IMR-90 (cell line): Measurements from ENCODE around the gene UBE2D4. TPM values are rescaled to one million over a fixed set of nuclear protein-coding genes. Genes with fewer than 3 reads are reported as not detected.

Experiments used
- ATAC-seq: fragments of 200-7000 bp; cut with Tn5 transposase; 2 replicates; pipeline ENCODE4 v1.9.1; 2020; ENCODE audit warnings: low read depth, mild to moderate bottlenecking, moderate library complexity
- BruUV-seq: library from RNA; stranded (reverse); fragments of 400-500 nt; replicated peaks from 2 replicates; lab custom pipeline; 2021; lab: Mats Ljungman, UMichigan
- CTCF ChIA-PET: fragments of 300-600 bp; formaldehyde crosslinking; extraction: SDS; loops from one replicate; lab custom pipeline; 2021; ENCODE audit warnings: antibody characterized with exemption; lab: Yijun Ruan, JAX
- POLR2A ChIA-PET: fragments of 300-600 bp; sonication (Branson Sonifier 250); formaldehyde crosslinking; loops from one replicate; lab custom pipeline; 2022; ENCODE audit warnings: antibody characterized with exemption; ENCODE audit not compliant: unreplicated experiment; lab: Charles Lee
- DNase-seq: peaks from one replicate; pipeline ENCODE4 v3.0.0; 2013
- H2AFZ ChIP-seq: replicated peaks from 2 replicates; pipeline ENCODE3; 2013; ENCODE audit warnings: low read length, mild to moderate bottlenecking; ENCODE audit not compliant: poor library complexity
- H2AK5ac ChIP-seq: 2 replicates; pipeline ENCODE4 v1.6.1; 2013; ENCODE audit warnings: low read depth, low read length, inconsistent platforms
- H2AK9ac ChIP-seq: replicated peaks from 2 replicates; pipeline ENCODE3; 2013; ENCODE audit warnings: mild to moderate bottlenecking, low read depth, low read length, moderate library complexity; ENCODE audit not compliant: poor library complexity
- H2BK120ac ChIP-seq: 2 replicates; pipeline ENCODE4 v1.6.1; 2013; ENCODE audit warnings: low read depth, low read length, inconsistent platforms
- H2BK15ac ChIP-seq: 3 replicates; pipeline ENCODE4 v1.6.1; 2013; ENCODE audit warnings: low read depth, low read length, inconsistent platforms
- H2BK20ac ChIP-seq: 2 replicates; pipeline ENCODE4 v1.6.1; 2013; ENCODE audit warnings: low read depth, mild to moderate bottlenecking, inconsistent platforms, low read length, moderate library complexity
- H2BK5ac ChIP-seq: 2 replicates; pipeline ENCODE4 v1.6.1; 2013; ENCODE audit warnings: mild to moderate bottlenecking, low read depth, low read length, inconsistent platforms; ENCODE audit not compliant: poor library complexity, severe bottlenecking
- H3K14ac ChIP-seq: replicated peaks from 2 replicates; pipeline ENCODE4 v1.6.1; 2013; ENCODE audit warnings: low read depth, low read length, inconsistent platforms
- H3K18ac ChIP-seq: 2 replicates; pipeline ENCODE4 v1.6.1; 2013; ENCODE audit warnings: low read depth, low read length, control low read depth
- H3K23ac ChIP-seq: 2 replicates; pipeline ENCODE4 v1.6.1; 2013; ENCODE audit warnings: low read depth, low read length, inconsistent platforms
- H3K27ac ChIP-seq: 2 replicates; pipeline ENCODE4 v1.5.1; 2013; ENCODE audit warnings: mild to moderate bottlenecking, control low read depth, low read length; ENCODE audit not compliant: insufficient read depth
- H3K27me3 ChIP-seq: 2 replicates; pipeline ENCODE4 v1.6.1; 2013; ENCODE audit warnings: low read length; ENCODE audit not compliant: control insufficient read depth, insufficient read depth
- H3K36me3 ChIP-seq: 2 replicates; pipeline ENCODE4 v1.6.1; 2013; ENCODE audit warnings: low read length, mixed read lengths; ENCODE audit not compliant: control insufficient read depth, insufficient read depth
- H3K4ac ChIP-seq: 2 replicates; pipeline ENCODE4 v1.6.1; 2013; ENCODE audit warnings: low read depth, low read length, inconsistent platforms
- H3K4me1 ChIP-seq: 2 replicates; pipeline ENCODE4 v1.6.1; 2013; ENCODE audit warnings: low read length, mixed read lengths; ENCODE audit not compliant: control insufficient read depth, insufficient read depth
- H3K4me2 ChIP-seq: 2 replicates; pipeline ENCODE4 v1.6.1; 2013; ENCODE audit warnings: low read depth, mild to moderate bottlenecking, control low read depth, low read length, moderate library complexity
- H3K4me3 ChIP-seq: 2 replicates; pipeline ENCODE4 v1.5.1; 2013; ENCODE audit warnings: low read depth, mild to moderate bottlenecking, control low read depth, low read length, moderate library complexity; ENCODE audit not compliant: insufficient read depth
- H3K56ac ChIP-seq: 2 replicates; pipeline ENCODE4 v1.6.1; 2013; ENCODE audit warnings: low read length, inconsistent platforms; ENCODE audit not compliant: insufficient read depth; ENCODE audit errors: extremely low read depth
- H3K79me1 ChIP-seq, 2 experiments: 2 replicates each; pipeline ENCODE4 v1.6.1; 2013; ENCODE audit warnings: low read length in 2 of 2, inconsistent platforms in 1 of 2, low read depth in 1 of 2
- H3K9ac ChIP-seq: 2 replicates; pipeline ENCODE4 v1.6.1; 2013; ENCODE audit warnings: low read depth, low read length, control low read depth
- H3K9me1 ChIP-seq: 2 replicates; pipeline ENCODE4 v1.6.1; 2013; ENCODE audit warnings: low read length, inconsistent platforms; ENCODE audit not compliant: insufficient read depth
- H3K9me3 ChIP-seq: 2 replicates; pipeline ENCODE4 v1.6.1; 2013; ENCODE audit warnings: low read length; ENCODE audit not compliant: control insufficient read depth, insufficient read depth
- H4K20me1 ChIP-seq: 2 replicates; pipeline ENCODE4 v1.6.1; 2013; ENCODE audit warnings: low read length, inconsistent platforms; ENCODE audit not compliant: insufficient read depth
- H4K5ac ChIP-seq: 2 replicates; pipeline ENCODE4 v1.6.1; 2013; ENCODE audit warnings: mild to moderate bottlenecking, low read depth, low read length, control low read depth
- H4K8ac ChIP-seq, 2 experiments: 2 replicates each; pipeline ENCODE4 v1.6.1; 2013; ENCODE audit warnings: low read depth in 2 of 2, low read length in 2 of 2, control low read depth in 1 of 2, inconsistent platforms in 1 of 2
- H4K91ac ChIP-seq: 2 replicates; pipeline ENCODE4 v1.6.1; 2013; ENCODE audit warnings: low read depth, low read length, inconsistent platforms; ENCODE audit not compliant: insufficient read depth
- BHLHE40 ChIP-seq: fragments of 150-350 bp; IDR thresholded peaks from 2 replicates; pipeline ENCODE4 v1.6.1; 2016; ENCODE audit warnings: mild to moderate bottlenecking, low read depth, low read length
- CEBPB ChIP-seq: IDR thresholded peaks from 2 replicates; pipeline ENCODE4 v1.6.1; 2012; ENCODE audit warnings: low read depth, low read length, improper control_type of control experiment
- CHD1 ChIP-seq: IDR thresholded peaks from 2 replicates; pipeline ENCODE4 v1.6.1; 2012; ENCODE audit warnings: low read depth, low read length, improper control_type of control experiment
- CTCF ChIP-seq: conservative IDR thresholded peaks from 2 replicates; pipeline ENCODE4 v1.5.1; 2012; ENCODE audit warnings: mild to moderate bottlenecking, low read depth, low read length, improper control_type of control experiment
- FOS ChIP-seq: fragments of 150-350 bp; IDR thresholded peaks from 2 replicates; pipeline ENCODE4 v1.6.1; 2016; ENCODE audit warnings: low read depth, low read length
- MAFK ChIP-seq: IDR thresholded peaks from 2 replicates; pipeline ENCODE4 v1.6.1; 2012; ENCODE audit warnings: low read depth, low read length, improper control_type of control experiment
- MAZ ChIP-seq: IDR thresholded peaks from 2 replicates; pipeline ENCODE4 v1.6.1; 2012; ENCODE audit warnings: low read depth, mild to moderate bottlenecking, low read length, improper control_type of control experiment, moderate library complexity, borderline replicate concordance
- MXI1 ChIP-seq: IDR thresholded peaks from 2 replicates; pipeline ENCODE4 v1.6.1; 2012; ENCODE audit warnings: low read depth, mild to moderate bottlenecking, low read length, moderate library complexity, borderline replicate concordance
- NFE2L2 ChIP-seq: fragments of 150-350 bp; IDR thresholded peaks from 2 replicates; pipeline ENCODE4 v1.6.1; 2016; ENCODE audit warnings: low read depth, mild to moderate bottlenecking, low read length
- POLR2A ChIP-seq: IDR thresholded peaks from 2 replicates; pipeline ENCODE4 v1.6.1; 2012; ENCODE audit warnings: mild to moderate bottlenecking, low read depth, low read length
- RAD21 ChIP-seq: IDR thresholded peaks from 2 replicates; pipeline ENCODE4 v1.6.1; 2012; ENCODE audit warnings: low read length, improper control_type of control experiment
- RCOR1 ChIP-seq: IDR thresholded peaks from 2 replicates; pipeline ENCODE4 v1.6.1; 2012; ENCODE audit warnings: mild to moderate bottlenecking, low read length, improper control_type of control experiment; ENCODE audit not compliant: insufficient replicate concordance
- RFX5 ChIP-seq: IDR thresholded peaks from 2 replicates; pipeline ENCODE4 v1.8.0; 2012; ENCODE audit warnings: low read depth, mild to moderate bottlenecking, low read length, moderate library complexity
- SMC3 ChIP-seq: fragments of 150-350 bp; IDR thresholded peaks from 2 replicates; pipeline ENCODE4 v1.6.1; 2016; ENCODE audit warnings: low read depth, mild to moderate bottlenecking, antibody characterized with exemption, low read length, moderate library complexity
- USF2 ChIP-seq: fragments of 150-350 bp; IDR thresholded peaks from 2 replicates; pipeline ENCODE4 v1.6.1; 2017; ENCODE audit warnings: mild to moderate bottlenecking, antibody characterized with exemption, low read length, low read depth
- WGBS, 2 experiments: methylation state at CpG; one replicate each; pipeline versions ENCODE4 v1.1.5 to v1.1.7; 2013; ENCODE audit warnings: missing lambda C conversion rate in 2 of 2; ENCODE audit not compliant: insufficient read length in 1 of 2; ENCODE audit errors: extremely low coverage in 2 of 2; 5-methylcytosine and 5-hydroxymethylcytosine counted together
- dilution Hi-C: fragments of 300-500 bp; cut with HindIII; formaldehyde crosslinking; loops from one replicate; pipeline ENCODE4 v1.14.3; 2018; ENCODE audit warnings: low sequenced_read_pairs; ENCODE audit not compliant: unreplicated experiment
- in situ Hi-C: fragments of 300-500 bp; cut with MboI; formaldehyde crosslinking; loops from 3 replicates; pipeline ENCODE4 v1.14.3; 2019; ENCODE audit warnings: low sequenced_read_pairs, inconsistent platforms, mixed read lengths
- intact Hi-C: fragments of 100-400 bp; cut with micrococcal nuclease; formaldehyde crosslinking; loops from 2 replicates; pipeline ENCODE4 v1.10.0; 2022
- polyA plus RNA-seq, 3 experiments: library from polyadenylated mRNA; depleted of rRNA; stranded (reverse); fragments of >200 nt; gene quantifications; 2 replicates each; pipeline ENCODE4 v1.2.3, GENCODE V29; 2012; ENCODE audit warnings: low replicate concordance in 1 of 3
- total RNA-seq: library from RNA; depleted of rRNA; stranded (reverse); fragments of >200 nt; gene quantifications from 2 replicates; pipeline ENCODE4 v1.2.3, GENCODE V29; 2012

The UBE2D4 gene
- total and polyA plus RNA-seq, 2 of the 4 experiments (the other 2 are of a cell fraction) = 9.7 to 10.5 TPM

- peaks cover 7% of the 10 kb centered on the region for H3K4me1 ChIP-seq
- ATAC-seq (peak; percentile 56), DNase-seq (peak; percentile 34)
- peak overlapping the region; percentile 81 for H3K23ac ChIP-seq
- no peak overlapping the region for H3K56ac ChIP-seq
- no peaks in the 10 kb centered on the region for H3K9me3 ChIP-seq
- H3K4me2 ChIP-seq = peak overlapping the region; percentile 99
- peaks cover 38% of the 10 kb centered on the region for H4K20me1 ChIP-seq
- peak overlapping the region; percentile 82 for H3K4ac ChIP-seq
- peaks cover 32 to 53% of the 10 kb centered on the region in 2 experiments; a peak in 3 of 4 replicates for H3K79me1 ChIP-seq
- WGBS, 2 experiments = 1% methylated on average over 40 of the region's 43 CpGs; no CpG with 5 or more reads in 1 of the 2 experiments
- 0 out of 2 replicates have a peak overlapping the region, but pooled peaks have one; percentile 83 for H2AK5ac ChIP-seq
- H3K36me3 ChIP-seq = no peaks in the 10 kb centered on the region; the same call in 1 of the 2 replicates
- H2BK15ac ChIP-seq = no peak overlapping the region
- dilution Hi-C loops (no loop called here), intact Hi-C loops (loop anchor here (2.0 kb wide), 1 partner anchor 33 kb away; no protein-coding TSS in a partner anchor), in situ Hi-C loops (no loop called here)
- no TSS peak for BruUV-seq
- peak overlapping the region; percentile 95 for H2AFZ ChIP-seq
- 0 out of 2 replicates have a peak overlapping the region, but pooled peaks have one; percentile 68 for H4K91ac ChIP-seq
- peak overlapping the region; percentile 66 for H2BK5ac ChIP-seq
- ChIA-PET POLR2A (no interaction called here), CTCF (no interaction called here)
- H3K9ac ChIP-seq = peak overlapping the region; percentile 82
- no peak overlapping the region for H3K18ac ChIP-seq
- H3K4me3 ChIP-seq = peak overlapping the region; percentile 81
- no peak overlapping the region for H2BK120ac ChIP-seq
- H3K27ac ChIP-seq = peak overlapping the region; percentile 67
- H4K5ac ChIP-seq = peak overlapping the region; percentile 70
- no peak overlapping the region for H2BK20ac ChIP-seq
- H3K9me1 ChIP-seq = peaks cover 29% of the 10 kb centered on the region
- H4K8ac ChIP-seq = peak overlapping the region; percentile 35 to 86; a peak in 3 of 4 replicates
- peak overlapping the region; percentile 83 for H2AK9ac ChIP-seq
- H3K14ac ChIP-seq = peak overlapping the region; percentile 90
- no peaks in the 10 kb centered on the region for H3K27me3 ChIP-seq
- TF ChIP-seq FOS (no peak), SMC3 (no peak), POLR2A (no peak), BHLHE40 (no peak), MAFK (no peak), CHD1 (no peak), USF2 (no peak), RAD21 (no peak), NFE2L2 (no peak), RCOR1 (no peak), MXI1 (no peak), MAZ (no peak), CEBPB (no peak), RFX5 (no peak), CTCF (no peak)
Observed at GRCh38 chr7:43905956-43906330, 20.3 kb upstream of the UBE2D4 start.
